Neural cell (in vitro differentiated cells): Measurements from ENCODE around the gene TSPAN11.

ENCODE experiments used
- CTCF ChIP-seq: fragments of 450-650 bp; IDR thresholded peaks from 2 replicates; pipeline ENCODE4 v1.5.1; 2014; ENCODE audit warnings: antibody characterized with exemption, mild to moderate bottlenecking, moderate library complexity; ENCODE audit not compliant: poor library complexity, severe bottlenecking
- EZH2 ChIP-seq: fragments of 200-600, 300-800 bp; shearing (Covaris generic), sonication (generic); IDR thresholded peaks from 2 replicates; pipeline ENCODE4 v1.6.1; 2014; ENCODE audit warnings: antibody characterized with exemption, low read length, borderline replicate concordance, mild to moderate bottlenecking; ENCODE audit not compliant: insufficient read depth, poor library complexity, severe bottlenecking
- POLR2AphosphoS5 ChIP-seq: IDR thresholded peaks from 2 replicates; pipeline ENCODE4 v1.6.1; 2012
- TAF1 ChIP-seq: IDR thresholded peaks from 2 replicates; pipeline ENCODE4 v1.6.1; 2012; ENCODE audit warnings: low read depth
- TF ChIP-seq, protein P1 (sequence below): IDR thresholded peaks from 2 replicates; pipeline ENCODE4 v1.6.1; 2012; ENCODE audit warnings: borderline replicate concordance

DNA sequence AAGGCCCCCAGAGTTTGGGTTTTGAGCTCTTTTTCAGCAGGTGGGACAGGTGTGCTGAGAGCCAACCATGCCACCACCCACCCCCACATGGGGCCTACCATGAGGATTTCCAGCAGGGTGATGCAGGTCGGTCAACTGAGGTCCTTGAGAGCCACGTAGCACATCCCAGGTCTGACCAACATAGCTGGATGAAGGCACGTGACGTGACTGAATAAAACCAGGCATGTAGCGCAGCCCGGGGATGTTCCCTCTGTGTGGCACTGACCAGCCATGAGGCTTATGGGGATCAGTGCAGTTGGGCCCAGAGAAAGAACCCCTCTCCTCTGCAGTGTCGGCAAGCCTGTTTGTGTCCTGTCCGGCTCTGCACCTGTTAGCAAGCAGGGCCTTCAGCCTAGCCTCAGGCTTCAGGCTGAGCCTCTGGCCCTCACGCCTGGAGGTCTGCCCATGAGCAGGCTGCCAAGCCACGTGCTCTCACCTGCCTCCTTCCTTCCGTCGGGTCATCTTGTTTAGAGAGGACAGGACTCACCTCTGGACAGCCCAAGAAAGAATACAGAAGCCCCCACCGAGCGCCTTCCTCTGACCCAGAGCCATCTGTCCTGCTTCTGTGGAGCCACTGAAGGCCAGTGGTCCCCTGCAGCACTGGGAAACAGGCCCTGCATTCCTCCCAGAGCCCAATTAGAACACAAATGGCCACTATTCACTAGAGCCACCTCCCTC lies 38.5 kb downstream of the TSPAN11 start:
- TF ChIP-seq CTCF (no peak), POLR2AphosphoS5 (no peak), EZH2 (no peak), TAF1 (no peak)
- TF ChIP-seq, protein P1, sequence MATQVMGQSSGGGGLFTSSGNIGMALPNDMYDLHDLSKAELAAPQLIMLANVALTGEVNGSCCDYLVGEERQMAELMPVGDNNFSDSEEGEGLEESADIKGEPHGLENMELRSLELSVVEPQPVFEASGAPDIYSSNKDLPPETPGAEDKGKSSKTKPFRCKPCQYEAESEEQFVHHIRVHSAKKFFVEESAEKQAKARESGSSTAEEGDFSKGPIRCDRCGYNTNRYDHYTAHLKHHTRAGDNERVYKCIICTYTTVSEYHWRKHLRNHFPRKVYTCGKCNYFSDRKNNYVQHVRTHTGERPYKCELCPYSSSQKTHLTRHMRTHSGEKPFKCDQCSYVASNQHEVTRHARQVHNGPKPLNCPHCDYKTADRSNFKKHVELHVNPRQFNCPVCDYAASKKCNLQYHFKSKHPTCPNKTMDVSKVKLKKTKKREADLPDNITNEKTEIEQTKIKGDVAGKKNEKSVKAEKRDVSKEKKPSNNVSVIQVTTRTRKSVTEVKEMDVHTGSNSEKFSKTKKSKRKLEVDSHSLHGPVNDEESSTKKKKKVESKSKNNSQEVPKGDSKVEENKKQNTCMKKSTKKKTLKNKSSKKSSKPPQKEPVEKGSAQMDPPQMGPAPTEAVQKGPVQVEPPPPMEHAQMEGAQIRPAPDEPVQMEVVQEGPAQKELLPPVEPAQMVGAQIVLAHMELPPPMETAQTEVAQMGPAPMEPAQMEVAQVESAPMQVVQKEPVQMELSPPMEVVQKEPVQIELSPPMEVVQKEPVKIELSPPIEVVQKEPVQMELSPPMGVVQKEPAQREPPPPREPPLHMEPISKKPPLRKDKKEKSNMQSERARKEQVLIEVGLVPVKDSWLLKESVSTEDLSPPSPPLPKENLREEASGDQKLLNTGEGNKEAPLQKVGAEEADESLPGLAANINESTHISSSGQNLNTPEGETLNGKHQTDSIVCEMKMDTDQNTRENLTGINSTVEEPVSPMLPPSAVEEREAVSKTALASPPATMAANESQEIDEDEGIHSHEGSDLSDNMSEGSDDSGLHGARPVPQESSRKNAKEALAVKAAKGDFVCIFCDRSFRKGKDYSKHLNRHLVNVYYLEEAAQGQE, result no peak
